SU-DHL-6 (cell line): ENCODE results near the gene QPCT.
A peak's percentile ranks its signal among the peaks of the same experiment; 100 is the strongest.

Source experiments
- H2AFZ ChIP-seq: fragments of 200-600 bp; sonication (generic); 2 replicates; pipeline ENCODE4 v1.6.1; 2014; ENCODE audit warnings: low read depth, mild to moderate bottlenecking, moderate library complexity, mixed read lengths, antibody characterized with exemption, low read length; ENCODE audit not compliant: severe bottlenecking
- H3F3A ChIP-seq: fragments of 200-600 bp; shearing (Covaris generic); 2 replicates; pipeline ENCODE4 v1.6.0; 2016; ENCODE audit warnings: antibody characterized with exemption, mild to moderate bottlenecking; ENCODE audit not compliant: insufficient read depth
- H3K27ac ChIP-seq: fragments of 200-600 bp; sonication (generic); 2 replicates; pipeline ENCODE4 v1.5.1; 2016; ENCODE audit warnings: low read depth, mild to moderate bottlenecking, low read length, moderate library complexity, mixed read lengths
- H3K27me3 ChIP-seq: fragments of 200-600 bp; sonication (generic), shearing (Covaris generic); 2 replicates; pipeline ENCODE4 v1.6.0; 2014; ENCODE audit warnings: mild to moderate bottlenecking, low read length
- H3K36me3 ChIP-seq: fragments of 200-600 bp; sonication (generic); 2 replicates; pipeline ENCODE4 v1.6.1; 2014; ENCODE audit warnings: mild to moderate bottlenecking, low read length, mixed read lengths
- H3K4me2 ChIP-seq: fragments of 300-600, 200-600 bp; shearing (Covaris generic), sonication (generic); 2 replicates; pipeline ENCODE4 v1.6.0; 2014; ENCODE audit warnings: low read length, low read depth, mild to moderate bottlenecking; ENCODE audit not compliant: poor library complexity, severe bottlenecking
- H3K4me3 ChIP-seq: fragments of 200-600 bp; sonication (generic); 2 replicates; pipeline ENCODE4 v1.5.1; 2014; ENCODE audit warnings: antibody characterized with exemption, low read length, mild to moderate bottlenecking, mixed read lengths; ENCODE audit not compliant: insufficient read depth, poor library complexity, severe bottlenecking
- H3K79me2 ChIP-seq: fragments of 200-600 bp; sonication (generic); 2 replicates; pipeline ENCODE4 v1.6.1; 2014; ENCODE audit warnings: mild to moderate bottlenecking, low read length, moderate library complexity; ENCODE audit not compliant: insufficient read depth
- H3K9ac ChIP-seq: fragments of 200-600 bp; sonication (generic); 2 replicates; pipeline ENCODE4 v1.7.0; 2014; ENCODE audit warnings: mild to moderate bottlenecking, low read length
- H3K9me2 ChIP-seq: fragments of 200-600 bp; sonication (generic); replicated peaks from 2 replicates; pipeline ENCODE4 v1.6.1; 2014; ENCODE audit warnings: low read length; ENCODE audit not compliant: insufficient read depth
- H3K9me3 ChIP-seq: fragments of 200-600 bp; sonication (generic); 2 replicates; pipeline ENCODE4 v1.6.1; 2014; ENCODE audit warnings: low read length, mixed read lengths; ENCODE audit not compliant: insufficient read depth
- H4K20me1 ChIP-seq: fragments of 200-600 bp; sonication (generic); 2 replicates; pipeline ENCODE4 v1.6.1; 2014; ENCODE audit warnings: low read depth, mild to moderate bottlenecking, antibody characterized with exemption, low read length, moderate library complexity, mixed read lengths
- EZH2phosphoT487 ChIP-seq: fragments of 200-600 bp; sonication (generic), shearing (Covaris generic); conservative IDR thresholded peaks from 2 replicates; pipeline ENCODE4 v1.6.1; 2018; ENCODE audit warnings: mild to moderate bottlenecking, antibody characterized with exemption, low read length, moderate library complexity, mixed read lengths
- TF ChIP-seq, protein P1 (sequence below): fragments of 200-600 bp; sonication (generic); IDR thresholded peaks from one replicate; pipeline ENCODE4 v1.5.1; 2017; ENCODE audit warnings: antibody characterized with exemption, mild to moderate bottlenecking, low read length, moderate library complexity; ENCODE audit not compliant: insufficient read depth, poor library complexity, severe bottlenecking

QPCT gene

DNA sequence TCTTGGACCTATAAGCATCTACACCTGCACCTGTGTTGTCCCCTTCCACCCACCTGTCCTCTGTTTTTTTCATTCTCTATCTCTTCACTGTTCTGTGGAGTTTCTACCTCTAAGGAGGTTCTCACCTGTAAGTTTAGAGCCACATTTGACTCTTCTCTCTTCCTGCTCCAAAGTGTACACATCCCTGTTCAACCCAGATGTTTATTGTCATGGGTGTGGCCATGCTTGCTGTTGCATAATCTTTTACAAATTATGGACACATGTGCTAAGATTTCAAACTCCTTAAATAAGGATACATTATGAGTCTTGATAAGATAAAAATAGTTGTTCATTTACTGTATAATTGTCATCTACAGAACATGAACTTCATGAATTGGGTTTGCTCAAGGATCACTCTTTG is 27.6 kb downstream of the QPCT start:
- no peak overlapping the region for H3K9ac ChIP-seq
- H2AFZ ChIP-seq, result no peak overlapping the region
- H3K9me2 ChIP-seq, result no peaks in the 10 kb centered on the region
- no peaks in the 10 kb centered on the region for H3K36me3 ChIP-seq
- H4K20me1 ChIP-seq, result no peaks in the 10 kb centered on the region
- H3K4me2 ChIP-seq, result no peak overlapping the region
- no peaks in the 10 kb centered on the region for H3K27me3 ChIP-seq
- H3K4me3 ChIP-seq, result no peak overlapping the region
- no peaks in the 10 kb centered on the region for H3K79me2 ChIP-seq
- no peak overlapping the region for H3K27ac ChIP-seq
- H3F3A ChIP-seq, result peaks cover 24% of the 10 kb centered on the region
- no peaks in the 10 kb centered on the region for H3K9me3 ChIP-seq
- TF ChIP-seq, protein P1, sequence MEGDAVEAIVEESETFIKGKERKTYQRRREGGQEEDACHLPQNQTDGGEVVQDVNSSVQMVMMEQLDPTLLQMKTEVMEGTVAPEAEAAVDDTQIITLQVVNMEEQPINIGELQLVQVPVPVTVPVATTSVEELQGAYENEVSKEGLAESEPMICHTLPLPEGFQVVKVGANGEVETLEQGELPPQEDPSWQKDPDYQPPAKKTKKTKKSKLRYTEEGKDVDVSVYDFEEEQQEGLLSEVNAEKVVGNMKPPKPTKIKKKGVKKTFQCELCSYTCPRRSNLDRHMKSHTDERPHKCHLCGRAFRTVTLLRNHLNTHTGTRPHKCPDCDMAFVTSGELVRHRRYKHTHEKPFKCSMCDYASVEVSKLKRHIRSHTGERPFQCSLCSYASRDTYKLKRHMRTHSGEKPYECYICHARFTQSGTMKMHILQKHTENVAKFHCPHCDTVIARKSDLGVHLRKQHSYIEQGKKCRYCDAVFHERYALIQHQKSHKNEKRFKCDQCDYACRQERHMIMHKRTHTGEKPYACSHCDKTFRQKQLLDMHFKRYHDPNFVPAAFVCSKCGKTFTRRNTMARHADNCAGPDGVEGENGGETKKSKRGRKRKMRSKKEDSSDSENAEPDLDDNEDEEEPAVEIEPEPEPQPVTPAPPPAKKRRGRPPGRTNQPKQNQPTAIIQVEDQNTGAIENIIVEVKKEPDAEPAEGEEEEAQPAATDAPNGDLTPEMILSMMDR, result no peak
- TF ChIP-seq EZH2phosphoT487, result no peak

DNA sequence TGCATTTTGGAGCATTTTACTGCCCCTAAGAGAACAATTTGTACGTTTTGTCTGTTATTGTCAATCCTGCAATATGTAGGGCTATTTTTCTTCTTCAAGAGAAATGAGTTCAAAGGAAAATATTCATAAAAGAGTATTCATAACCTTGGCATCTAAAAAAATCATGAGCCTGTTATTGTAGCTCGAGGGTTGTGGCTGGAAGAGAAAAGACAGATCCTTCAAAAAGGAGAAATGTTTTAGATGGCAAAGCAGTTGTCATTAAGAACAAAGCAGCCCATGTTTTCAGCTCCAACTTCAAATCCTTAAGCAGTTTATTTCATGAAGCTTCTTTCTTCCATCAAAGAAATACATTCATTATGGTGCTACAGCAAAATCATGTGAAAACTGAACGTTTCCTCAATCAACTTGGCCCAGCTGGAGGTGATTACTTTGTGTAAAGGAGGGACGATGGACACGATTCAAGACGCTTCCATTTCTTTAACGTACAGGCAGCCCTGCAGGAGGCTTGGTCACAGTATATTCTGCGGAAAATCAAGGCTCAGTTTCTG is 31.4 kb downstream of the QPCT start:
- no peaks in the 10 kb centered on the region for H3K9me3 ChIP-seq
- no peaks in the 10 kb centered on the region for H4K20me1 ChIP-seq
- H3K9me2 ChIP-seq, result no peaks in the 10 kb centered on the region
- H3K27me3 ChIP-seq, result no peaks in the 10 kb centered on the region
- H3K4me2 ChIP-seq, result peak overlapping the region; percentile 94
- no peak for TF ChIP-seq EZH2phosphoT487
- TF ChIP-seq, protein P1, result no peak
- no peaks in the 10 kb centered on the region for H3K36me3 ChIP-seq
- peak overlapping the region; percentile 65 for H3K9ac ChIP-seq
- peak overlapping the region; percentile 41 for H3K4me3 ChIP-seq
- H2AFZ ChIP-seq, result peak overlapping the region; percentile 45
- peaks cover 44% of the 10 kb centered on the region for H3F3A ChIP-seq
- H3K27ac ChIP-seq, result peak overlapping the region; percentile 99
- H3K79me2 ChIP-seq, result no peaks in the 10 kb centered on the region

DNA sequence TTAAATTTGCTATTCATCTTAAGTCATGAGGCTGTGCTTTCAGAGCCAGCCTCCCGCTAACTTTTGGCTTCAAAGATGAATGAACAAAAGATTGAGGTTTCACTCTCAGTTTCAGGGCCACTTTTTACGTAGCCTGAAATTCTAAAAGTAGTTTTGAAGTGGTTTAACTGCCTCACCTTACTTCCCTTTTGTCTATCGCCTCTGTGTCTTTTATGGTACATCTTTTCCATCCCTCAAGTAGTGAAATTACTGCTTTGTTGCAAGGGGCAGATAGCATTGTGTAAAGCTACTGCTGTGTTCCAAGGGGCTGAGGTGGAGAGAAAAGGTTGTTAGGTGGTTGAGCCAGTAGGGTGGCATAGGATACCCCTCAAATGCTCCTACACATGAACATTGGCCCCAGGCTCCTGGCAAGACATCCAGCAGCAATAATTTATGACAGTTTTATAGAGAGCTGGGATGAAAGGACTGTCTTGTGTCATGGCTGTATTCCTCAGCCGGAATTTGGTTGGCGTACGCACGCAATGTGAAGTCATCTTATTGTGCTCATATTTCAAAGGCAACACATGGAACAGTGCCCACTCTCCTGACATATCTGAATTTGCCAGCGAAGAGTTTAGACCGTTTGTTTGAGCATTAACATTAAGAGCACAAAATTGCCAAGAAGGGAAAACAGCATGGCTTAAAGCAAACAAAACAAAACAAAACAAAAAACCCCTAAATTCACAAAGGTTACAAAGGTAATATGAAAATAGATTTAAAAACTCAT is 32.2 kb downstream of the QPCT start:
- Histone ChIP-seq H3K4me3 (peak overlapping the region; percentile 41), H3K79me2 (no peaks in the 10 kb centered on the region), H3K4me2 (peak overlapping the region; percentile 94), H3K27me3 (no peaks in the 10 kb centered on the region), H3K36me3 (no peaks in the 10 kb centered on the region), H3K9me2 (no peaks in the 10 kb centered on the region), H3K27ac (peak overlapping the region; percentile 99), H3F3A (peaks cover 44% of the 10 kb centered on the region), H3K9ac (peak overlapping the region; percentile 65), H4K20me1 (no peaks in the 10 kb centered on the region), H2AFZ (peak overlapping the region; percentile 36), H3K9me3 (no peaks in the 10 kb centered on the region)
- TF ChIP-seq, protein P1, result no peak
- no peak for TF ChIP-seq EZH2phosphoT487
